Stimulated activated CD8-positive, alpha-beta memory T cell treated with anti-CD3 and anti-CD28 coated beads, Interleukin-12 subunit alpha, Interleukin-12 subunit beta, amount 100 ng/mL, for 1 hour (primary cell): ENCODE data around the gene CLCNKA.
"Not testable (repeated sequence)": the region's sequence is repeated elsewhere in the genome, so short reads cannot be mapped to it uniquely, and the experiment has no call there.

ENCODE experiments used
- DNase-seq: peaks from one replicate; pipeline ENCODE4 v3.0.0-alpha.2; 2020; ENCODE audit warnings: low read depth

CLCNKA gene

GRCh38 chr1:16017461-16018303 lies 4.2 kb upstream of the CLCNKA start, which contains the start of gene HSPB7:
TSS of gene HSPB7 (minus strand) at chr1:16018043. CDS start at chr1:16017963, 80 bp downstream.
- no peak for DNase-seq

DNA sequence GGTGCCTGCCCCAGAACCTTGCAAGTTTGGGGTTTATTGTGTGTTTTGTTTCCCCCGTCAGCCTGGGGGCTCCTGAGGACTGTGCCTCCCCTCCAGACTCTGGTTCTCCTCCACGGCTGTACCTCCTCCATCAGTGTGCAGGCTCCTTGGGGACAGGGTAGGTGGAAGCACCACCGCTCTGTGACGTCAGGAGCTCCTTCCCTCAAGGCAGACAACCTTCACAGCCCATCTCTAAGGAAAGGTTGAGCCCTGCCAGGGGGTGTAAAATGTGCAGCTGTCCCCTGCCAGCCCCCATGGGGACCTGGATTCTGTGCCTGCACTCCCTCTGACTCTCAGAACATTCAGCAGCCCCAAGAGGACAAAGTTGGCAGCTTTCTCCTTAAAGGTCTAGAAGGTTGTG lies 3.5 kb upstream of the CLCNKA start:
- DNase-seq: no peak

DNA sequence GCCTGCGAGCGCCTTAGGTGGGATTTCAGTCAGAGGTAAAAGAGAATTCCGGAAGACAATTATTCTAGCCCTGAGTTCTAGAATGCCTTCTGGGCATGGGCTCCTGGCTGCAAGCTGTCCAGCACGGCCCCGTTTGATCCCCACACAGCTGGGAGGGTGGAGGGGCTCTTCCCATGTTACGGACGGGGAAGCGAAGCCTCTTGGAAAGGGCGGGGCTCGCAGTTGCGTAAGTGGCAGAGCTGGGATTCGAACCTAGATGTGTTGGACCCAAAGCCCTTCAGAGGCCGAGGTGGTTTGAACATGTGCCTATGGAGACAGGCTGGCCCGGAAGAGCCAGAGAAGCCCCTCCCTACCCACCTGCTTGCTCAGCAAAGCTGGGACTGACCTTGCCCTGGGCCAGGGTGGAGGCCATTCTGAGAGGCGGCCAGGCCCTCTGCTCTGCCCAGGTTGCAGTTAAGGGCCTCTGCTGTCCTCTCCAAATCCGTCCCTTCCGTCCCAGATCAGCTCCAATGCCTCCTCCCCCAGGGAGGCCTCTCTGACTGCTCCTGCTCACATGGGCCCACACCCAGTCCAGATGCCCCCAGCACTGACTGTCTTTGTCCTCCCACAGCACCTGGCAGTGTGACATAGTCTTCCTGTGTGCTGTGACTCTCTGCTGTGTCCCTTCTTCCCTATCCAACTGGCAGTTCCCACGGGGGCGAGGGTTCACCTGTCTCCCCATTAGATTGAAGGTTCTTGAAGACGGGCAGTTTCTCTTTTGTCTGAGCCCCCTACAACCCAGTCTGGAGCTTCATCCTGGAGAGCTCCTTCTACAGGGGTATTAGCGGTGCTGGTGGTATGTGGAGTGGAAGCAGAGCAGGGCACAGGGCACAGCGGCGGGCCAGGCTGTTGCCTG lies 2.8 kb upstream of the CLCNKA start:
- DNase-seq: no peak

DNA sequence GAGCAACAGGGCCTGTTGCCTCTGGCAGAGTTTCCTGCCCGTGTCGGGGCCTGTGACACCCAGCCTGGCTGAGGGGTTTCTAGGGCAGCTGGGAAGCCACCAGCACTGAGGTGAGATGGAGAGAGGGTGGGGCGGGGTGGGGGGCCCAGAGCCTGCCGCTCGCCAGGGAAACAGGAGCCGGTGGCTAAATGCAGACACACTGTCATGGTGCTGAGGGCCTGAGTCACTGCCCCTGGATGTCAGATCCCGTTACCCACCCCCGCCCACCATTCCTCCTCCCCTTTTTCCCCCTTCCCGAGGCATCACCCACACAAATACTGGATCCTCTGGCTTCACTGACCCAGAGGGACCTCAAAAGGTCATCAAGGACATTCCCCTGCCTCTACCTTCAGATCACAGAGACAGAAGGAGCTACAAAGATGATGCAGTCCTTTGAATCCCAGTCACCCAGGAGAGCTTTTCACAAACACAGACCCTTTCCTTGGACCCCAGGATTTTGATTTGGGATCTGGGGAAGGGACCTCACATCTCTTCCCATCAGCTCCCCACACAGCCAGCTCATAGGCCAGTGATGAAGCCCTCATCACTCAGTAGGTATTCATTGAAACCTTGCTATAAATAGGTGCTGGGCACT lies 2.1 kb upstream of the CLCNKA start:
- DNase-seq: no peak

DNA sequence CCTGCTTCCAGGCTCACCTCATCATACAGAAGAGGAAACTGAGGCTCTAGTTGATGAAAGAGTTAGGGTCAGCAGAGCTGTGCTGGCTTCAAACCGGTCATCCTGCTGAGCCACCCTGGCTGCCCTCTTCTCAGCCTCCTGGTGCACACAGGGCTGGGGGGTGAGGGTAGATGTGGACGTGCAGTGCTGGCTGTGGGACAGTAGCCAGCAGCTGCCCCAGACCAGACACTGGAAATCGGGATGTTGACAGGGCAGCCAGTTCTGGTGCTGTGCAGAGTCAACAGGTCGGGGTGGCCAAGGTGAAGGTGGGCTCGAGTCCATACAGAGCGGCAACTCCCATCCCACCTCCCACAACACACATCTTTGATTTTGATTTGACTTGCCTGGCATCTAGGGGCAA lies 1.5 kb upstream of the CLCNKA start:
- DNase-seq: no peak

DNA sequence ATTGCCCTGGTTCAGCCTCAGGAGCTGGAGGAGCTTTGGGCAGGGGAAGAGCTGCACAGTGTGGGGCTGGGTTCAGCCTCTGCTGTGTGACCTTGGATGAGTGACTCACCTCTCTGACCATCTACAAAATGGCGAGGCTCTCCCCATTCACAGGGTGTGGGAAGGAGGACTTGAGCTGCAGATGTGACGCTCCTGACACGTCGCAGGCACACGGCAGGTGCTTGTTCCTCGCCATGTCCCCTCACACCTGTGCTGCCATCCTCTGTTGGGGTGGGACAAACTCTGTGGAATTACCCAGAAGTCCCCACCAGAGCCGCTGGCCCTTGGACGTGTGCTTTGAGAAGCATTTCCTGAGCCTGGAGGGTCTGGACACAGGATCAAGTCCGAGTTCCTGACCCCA lies 958 bp upstream of the CLCNKA start:
- not testable (repeated sequence) for DNase-seq

- no peak for DNase-seq
Measured at GRCh38 chr1:16022393-16022792, 557 bp downstream of the CLCNKA start.

DNA sequence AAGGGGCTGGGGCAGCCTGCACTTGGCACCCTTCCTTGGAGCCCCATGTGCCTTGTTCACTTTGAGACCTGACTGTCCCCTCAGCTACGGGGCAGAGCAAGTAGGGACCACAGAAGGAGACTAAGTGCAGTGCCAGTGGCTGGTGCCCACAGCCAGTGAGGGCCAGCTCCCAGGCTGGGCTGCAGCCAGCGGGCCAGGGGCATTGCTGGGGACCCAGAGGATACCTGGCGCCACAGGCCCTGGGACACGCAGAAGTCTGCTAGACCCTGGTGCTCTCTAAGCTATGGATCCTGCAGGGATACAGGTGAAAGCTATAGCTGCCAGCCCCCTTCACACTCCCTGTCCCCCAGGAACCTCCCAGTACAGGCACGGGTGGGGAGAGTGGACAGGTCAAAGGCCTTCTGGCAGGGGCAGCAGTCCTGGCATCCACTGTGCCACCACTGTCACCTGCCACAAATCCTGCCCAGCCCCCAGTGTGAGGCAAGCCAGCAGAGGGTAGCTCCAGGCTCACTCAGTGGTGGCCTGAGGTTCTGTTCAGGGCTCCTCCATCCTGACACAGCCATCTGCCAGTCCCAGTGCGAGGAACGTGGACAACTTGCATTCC lies 1.3 kb downstream of the CLCNKA start:
- no peak for DNase-seq

DNA sequence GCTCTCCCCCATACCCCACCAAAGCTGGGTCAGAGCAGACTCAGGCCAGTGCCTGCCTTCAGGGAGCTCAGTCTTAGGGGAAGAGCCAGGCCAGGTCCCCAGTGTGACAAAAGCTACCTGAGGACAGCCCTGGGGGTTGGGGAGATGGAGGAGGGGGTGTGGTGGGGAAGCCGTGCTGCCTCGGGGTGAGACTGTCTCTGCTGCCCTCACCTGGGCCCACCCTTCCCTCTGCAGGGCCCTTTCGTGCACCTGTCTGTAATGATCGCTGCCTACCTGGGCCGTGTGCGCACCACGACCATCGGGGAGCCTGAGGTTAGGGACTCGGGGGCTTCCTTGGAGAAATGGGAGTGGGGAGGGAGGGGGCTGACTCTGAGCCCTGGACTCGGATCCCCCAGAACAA lies 4.5 kb downstream of the CLCNKA start:
- not testable (repeated sequence) for DNase-seq

- no peak for DNase-seq
Measured at GRCh38 chr1:16026723-16027484, 5.1 kb downstream of the CLCNKA start.

GRCh38 chr1:16028237-16029002 lies 6.6 kb downstream of the CLCNKA start:
- DNase-seq: no peak

GRCh38 chr1:16029003-16029268 lies 7.1 kb downstream of the CLCNKA start:
- DNase-seq: not testable (repeated sequence)

DNA sequence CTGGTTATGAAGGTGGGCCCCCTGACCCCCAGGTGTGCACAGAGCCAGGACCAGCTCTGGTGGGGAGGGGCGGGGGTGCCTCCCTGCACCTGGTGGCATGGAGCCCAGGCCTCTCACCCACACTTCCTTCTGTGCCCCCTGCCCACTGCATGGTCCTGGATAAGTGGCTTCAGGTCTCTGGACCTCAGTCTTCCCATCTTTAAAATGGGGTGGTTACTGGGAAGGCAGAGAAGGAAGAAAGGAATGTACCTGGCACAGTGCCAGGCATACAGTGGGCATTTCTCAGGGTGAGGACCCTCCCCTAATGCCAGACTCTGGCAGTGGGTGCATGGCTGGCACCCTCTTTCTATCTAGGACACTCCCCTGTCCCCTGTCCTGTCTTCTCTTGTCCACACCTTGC lies 7.5 kb downstream of the CLCNKA start:
- no peak for DNase-seq

- DNase-seq: no peak
Measured at GRCh38 chr1:16031551-16031950, 9.7 kb downstream of the CLCNKA start.

- DNase-seq: no peak
Measured at GRCh38 chr1:16032388-16033102, 10.7 kb downstream of the CLCNKA start.

GRCh38 chr1:16033103-16033632 lies 11.3 kb downstream of the CLCNKA start:
- DNase-seq: not testable (repeated sequence)

GRCh38 chr1:16036461-16036860 lies 14.6 kb downstream of the CLCNKA start:
- not testable (repeated sequence) for DNase-seq

- DNase-seq: no peak
Measured at GRCh38 chr1:16038620-16038912, 16.7 kb downstream of the CLCNKA start.

GRCh38 chr1:16039871-16040270 lies 18.0 kb downstream of the CLCNKA start:
- not testable (repeated sequence) for DNase-seq

DNA sequence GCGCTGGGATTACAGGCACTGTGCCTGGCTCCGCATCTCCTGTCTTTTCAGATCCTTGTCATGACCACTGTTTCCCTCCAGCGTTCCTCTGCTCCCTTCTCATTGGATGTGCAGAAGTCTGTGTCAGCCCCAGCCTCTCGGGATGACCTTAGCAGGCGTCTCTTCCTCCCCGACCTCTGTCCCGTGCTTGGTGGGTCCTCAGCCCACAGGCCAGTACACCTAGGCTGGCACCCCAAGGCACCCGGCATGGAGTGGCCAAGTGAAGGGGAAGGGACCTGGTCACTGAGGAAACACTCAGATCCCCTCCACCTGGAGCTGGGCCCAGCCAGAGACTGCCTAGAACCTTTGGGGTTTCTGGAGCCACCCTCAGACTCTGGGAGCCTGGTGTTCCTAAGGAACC lies 19.4 kb downstream of the CLCNKA start:
- no peak for DNase-seq
